ENCODE measurements around the gene KRT23.

DNA sequence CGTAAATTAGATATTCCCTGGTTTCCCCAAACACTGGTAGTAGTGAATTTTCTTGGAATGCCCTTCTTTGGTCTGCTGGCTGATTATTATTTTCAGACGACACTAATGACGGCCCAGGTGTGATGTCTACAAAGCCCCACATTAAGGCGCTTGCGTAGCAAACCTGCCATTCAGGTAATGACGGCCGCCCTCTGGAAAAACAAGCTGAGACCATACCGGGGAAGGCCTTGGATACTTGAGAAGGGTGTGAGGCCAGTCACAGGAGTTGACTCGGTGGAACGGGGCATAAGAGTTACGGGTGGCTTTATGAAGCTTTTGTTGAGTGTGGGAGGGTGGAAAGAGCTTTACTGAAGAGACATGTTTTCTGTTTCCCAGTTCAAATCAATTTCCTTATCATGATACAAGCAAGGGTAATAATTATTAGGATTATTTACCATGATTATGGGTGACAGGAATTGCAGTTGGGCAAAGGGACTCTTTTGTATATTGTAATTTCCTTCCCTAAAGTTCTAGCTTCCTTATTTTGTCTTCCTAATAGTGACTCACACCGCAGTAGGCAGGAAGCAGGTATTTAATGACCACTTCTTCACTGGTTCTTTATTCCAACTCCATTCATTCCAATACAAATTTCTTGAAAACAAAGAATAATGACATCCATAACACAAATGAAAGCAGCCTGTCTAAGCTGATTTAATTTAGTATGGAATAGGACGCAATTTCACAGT, 24.8 kb downstream of the KRT23 start:
- TF ChIP-seq CTCF (IDR thresholded peaks at IDR 0.05 in 2 of 3, conservative IDR thresholded peaks at IDR 0.05 in 1 of 3; ENCODE audit: borderline replicate concordance in 1 of 3, insufficient read depth in 1 of 3, low read depth in 2 of 3, low read length in 2 of 3) (no peak), EZH2 (IDR thresholded peaks at IDR 0.05) (no peak), POLR2A (IDR thresholded peaks at IDR 0.05; ENCODE audit: borderline replicate concordance, extremely low read depth, insufficient read depth, insufficient read length) (no peak), TCF7L2 (IDR thresholded peaks at IDR 0.05; ENCODE audit: borderline replicate concordance, extremely low read depth, insufficient read depth, insufficient read length) (no peak), CEBPB (IDR thresholded peaks at IDR 0.05; ENCODE audit: low read depth) (no peak; the same call in 1 of the 2 replicates), POLR2AphosphoS5 (IDR thresholded peaks at IDR 0.05; ENCODE audit: low read depth, low read length) (no peak), RAD21 (IDR thresholded peaks at IDR 0.05; ENCODE audit: low read depth) (no peak), EGR1 (IDR thresholded peaks at IDR 0.05; ENCODE audit: low read depth) (no peak), CBX3 (IDR thresholded peaks at IDR 0.05; ENCODE audit: low read depth) (no peak; the same call in 1 of the 2 replicates), SRF (IDR thresholded peaks at IDR 0.05; ENCODE audit: low read depth) (no peak)
- TF ChIP-seq, protein P1, sequence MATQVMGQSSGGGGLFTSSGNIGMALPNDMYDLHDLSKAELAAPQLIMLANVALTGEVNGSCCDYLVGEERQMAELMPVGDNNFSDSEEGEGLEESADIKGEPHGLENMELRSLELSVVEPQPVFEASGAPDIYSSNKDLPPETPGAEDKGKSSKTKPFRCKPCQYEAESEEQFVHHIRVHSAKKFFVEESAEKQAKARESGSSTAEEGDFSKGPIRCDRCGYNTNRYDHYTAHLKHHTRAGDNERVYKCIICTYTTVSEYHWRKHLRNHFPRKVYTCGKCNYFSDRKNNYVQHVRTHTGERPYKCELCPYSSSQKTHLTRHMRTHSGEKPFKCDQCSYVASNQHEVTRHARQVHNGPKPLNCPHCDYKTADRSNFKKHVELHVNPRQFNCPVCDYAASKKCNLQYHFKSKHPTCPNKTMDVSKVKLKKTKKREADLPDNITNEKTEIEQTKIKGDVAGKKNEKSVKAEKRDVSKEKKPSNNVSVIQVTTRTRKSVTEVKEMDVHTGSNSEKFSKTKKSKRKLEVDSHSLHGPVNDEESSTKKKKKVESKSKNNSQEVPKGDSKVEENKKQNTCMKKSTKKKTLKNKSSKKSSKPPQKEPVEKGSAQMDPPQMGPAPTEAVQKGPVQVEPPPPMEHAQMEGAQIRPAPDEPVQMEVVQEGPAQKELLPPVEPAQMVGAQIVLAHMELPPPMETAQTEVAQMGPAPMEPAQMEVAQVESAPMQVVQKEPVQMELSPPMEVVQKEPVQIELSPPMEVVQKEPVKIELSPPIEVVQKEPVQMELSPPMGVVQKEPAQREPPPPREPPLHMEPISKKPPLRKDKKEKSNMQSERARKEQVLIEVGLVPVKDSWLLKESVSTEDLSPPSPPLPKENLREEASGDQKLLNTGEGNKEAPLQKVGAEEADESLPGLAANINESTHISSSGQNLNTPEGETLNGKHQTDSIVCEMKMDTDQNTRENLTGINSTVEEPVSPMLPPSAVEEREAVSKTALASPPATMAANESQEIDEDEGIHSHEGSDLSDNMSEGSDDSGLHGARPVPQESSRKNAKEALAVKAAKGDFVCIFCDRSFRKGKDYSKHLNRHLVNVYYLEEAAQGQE (IDR thresholded peaks at IDR 0.05; ENCODE audit: low read depth) = no peak
- TF ChIP-seq, protein P2, sequence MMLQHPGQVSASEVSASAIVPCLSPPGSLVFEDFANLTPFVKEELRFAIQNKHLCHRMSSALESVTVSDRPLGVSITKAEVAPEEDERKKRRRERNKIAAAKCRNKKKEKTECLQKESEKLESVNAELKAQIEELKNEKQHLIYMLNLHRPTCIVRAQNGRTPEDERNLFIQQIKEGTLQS (IDR thresholded peaks at IDR 0.05) = no peak

Data from HCT116 (cell line).